Thoracic aorta endothelial cell (primary cell): Measurements from ENCODE around the gene DEFB110. TPM values are rescaled to one million over a fixed set of nuclear protein-coding genes. Genes with fewer than 3 reads are reported as not detected.

ENCODE experiments used
- total RNA-seq: library from RNA; depleted of rRNA; stranded (reverse); fragments of >200 nt; gene quantifications from 2 replicates; pipeline ENCODE4 v1.2.3, GENCODE V29; 2012

DEFB110 gene
- total RNA-seq = not detected in 2 replicates

DNA sequence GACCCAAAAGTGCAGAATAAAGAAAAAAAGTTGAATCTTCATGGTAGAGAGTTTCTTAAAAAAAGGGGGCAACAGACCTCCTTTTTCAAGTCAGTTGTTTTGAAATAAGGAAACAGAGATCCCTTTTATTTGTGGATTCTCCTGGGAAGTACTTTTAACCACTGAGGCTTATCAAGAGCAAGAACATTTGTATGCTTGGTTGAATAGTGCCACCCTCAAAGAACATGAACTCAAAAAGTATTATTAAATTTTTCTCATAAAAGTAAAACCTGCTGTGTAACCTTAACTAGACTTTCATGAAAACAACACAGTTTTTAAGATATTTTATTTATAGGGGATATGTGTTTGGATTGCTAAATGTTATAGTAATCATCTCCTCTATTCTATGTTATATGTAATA is at the start of gene DEFB110:
Gene DEFB110, minus strand, starts transcription at position 101 of the 400 bp plus-strand sequence. Its CDS starts 59 bp downstream, at position 42.

DNA sequence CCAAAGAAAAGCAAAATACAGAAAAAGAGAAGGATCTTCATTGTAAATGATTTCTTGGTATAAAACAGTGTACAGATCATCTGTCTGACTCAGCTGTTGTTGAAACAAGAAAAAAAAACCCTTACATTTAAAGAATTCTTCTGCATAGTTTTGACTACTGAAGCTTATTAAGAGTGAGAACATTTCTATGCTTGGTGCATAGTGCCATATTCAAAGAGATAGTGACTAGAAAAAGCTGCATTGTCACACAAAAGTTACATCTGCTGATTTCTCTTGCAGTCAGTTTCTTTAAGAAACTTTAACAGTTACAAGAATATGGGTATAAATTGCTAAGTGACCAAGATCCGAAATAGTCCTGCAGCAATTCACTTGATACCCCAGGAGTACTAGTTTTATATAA is 28.0 kb upstream of the DEFB110 start, which contains the start of gene DEFB112:
Gene DEFB112, minus strand, starts transcription at position 101 of the 400 bp plus-strand sequence. Its CDS starts 60 bp downstream, at position 41.

DNA sequence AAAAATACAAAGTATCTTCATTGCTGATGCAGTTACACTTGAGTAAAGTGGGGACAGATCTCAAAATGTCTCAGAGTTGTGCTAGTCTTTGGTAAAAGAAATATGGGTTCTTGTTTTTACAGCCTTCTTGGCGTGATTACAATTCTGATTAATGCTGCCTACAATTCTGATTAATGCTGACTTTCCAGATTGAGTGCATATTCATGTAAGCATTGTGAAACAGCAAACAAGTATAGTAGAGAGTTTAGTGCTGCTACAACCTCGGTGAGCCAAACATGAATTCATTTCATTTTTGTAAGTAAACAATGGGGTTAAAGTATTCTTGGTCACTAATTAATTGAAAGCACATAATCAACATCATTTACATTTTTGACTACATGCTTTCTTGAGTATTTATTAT is 52.2 kb downstream of the DEFB110 start, which contains the start of gene DEFB113:
Gene DEFB113, minus strand, starts transcription at position 21 of the 400 bp plus-strand sequence. Its CDS starts 0 bp downstream, at position 21.

Other genes with a start within 250 kb of the DEFB110 start
- gene PGK2, start 234.7 kb downstream of the DEFB110 start, total RNA-seq = not detected in 2 replicates
- gene CRISP1, start 155.5 kb downstream of the DEFB110 start, total RNA-seq = not detected in 2 replicates
- not detected in 2 replicates for gene DEFB114, start 57.8 kb downstream of the DEFB110 start, total RNA-seq
- not detected in 2 replicates for gene DEFB113, start 52.4 kb downstream of the DEFB110 start, total RNA-seq
- gene DEFB112, start 27.9 kb upstream of the DEFB110 start, total RNA-seq = not detected in 2 replicates